ENCODE data around the gene TMEM260.

- TF ChIP-seq CTCF (IDR thresholded peaks at IDR 0.05) (no peak), POLR2A (IDR thresholded peaks at IDR 0.05) (no peak)
Measured at GRCh38 chr14:56580221-56580711, 668 bp downstream of the TMEM260 start.
